Astrocyte of the cerebellum (primary cell): ENCODE results near the gene KCTD13.

ENCODE experiments used
- DNase-seq: peaks from one replicate; pipeline ENCODE4 v3.0.0-alpha.2; 2011; ENCODE audit warnings: low read depth
- H3K4me3 ChIP-seq: 2 replicates; pipeline ENCODE4 v1.5.1; 2011; ENCODE audit warnings: mild to moderate bottlenecking, low read depth, low read length, moderate library complexity
- in situ Hi-C: cut with HindIII; loops from 2 replicates; pipeline ENCODE4 v1.10.0; 2017; ENCODE audit warnings: low sequenced_read_pairs
- TF ChIP-seq, protein P1 (sequence below): IDR thresholded peaks from 2 replicates; pipeline ENCODE4 v1.5.1; 2012; ENCODE audit warnings: low read length, low read depth, moderate library complexity, mild to moderate bottlenecking; ENCODE audit errors: missing control alignments

The KCTD13 gene

GRCh38 chr16:29862884-29863668 is 63.0 kb downstream of the KCTD13 start, which contains the start of gene CDIPT:
Gene CDIPT, minus strand, starts transcription at chr16:29863226. Its CDS starts 369 bp downstream, at chr16:29862857.
- TF ChIP-seq, protein P1, sequence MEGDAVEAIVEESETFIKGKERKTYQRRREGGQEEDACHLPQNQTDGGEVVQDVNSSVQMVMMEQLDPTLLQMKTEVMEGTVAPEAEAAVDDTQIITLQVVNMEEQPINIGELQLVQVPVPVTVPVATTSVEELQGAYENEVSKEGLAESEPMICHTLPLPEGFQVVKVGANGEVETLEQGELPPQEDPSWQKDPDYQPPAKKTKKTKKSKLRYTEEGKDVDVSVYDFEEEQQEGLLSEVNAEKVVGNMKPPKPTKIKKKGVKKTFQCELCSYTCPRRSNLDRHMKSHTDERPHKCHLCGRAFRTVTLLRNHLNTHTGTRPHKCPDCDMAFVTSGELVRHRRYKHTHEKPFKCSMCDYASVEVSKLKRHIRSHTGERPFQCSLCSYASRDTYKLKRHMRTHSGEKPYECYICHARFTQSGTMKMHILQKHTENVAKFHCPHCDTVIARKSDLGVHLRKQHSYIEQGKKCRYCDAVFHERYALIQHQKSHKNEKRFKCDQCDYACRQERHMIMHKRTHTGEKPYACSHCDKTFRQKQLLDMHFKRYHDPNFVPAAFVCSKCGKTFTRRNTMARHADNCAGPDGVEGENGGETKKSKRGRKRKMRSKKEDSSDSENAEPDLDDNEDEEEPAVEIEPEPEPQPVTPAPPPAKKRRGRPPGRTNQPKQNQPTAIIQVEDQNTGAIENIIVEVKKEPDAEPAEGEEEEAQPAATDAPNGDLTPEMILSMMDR, result peak; percentile 76
- peak within 1 kb of the TSS; percentile 86 for H3K4me3 ChIP-seq
- DNase-seq, result peak; percentile 96
- in situ Hi-C loops, result loop anchor here (5.0 kb wide), 1 partner anchor 79 kb away; no protein-coding TSS in a partner anchor

- peak overlapping the region; percentile 86 for H3K4me3 ChIP-seq
- TF ChIP-seq, protein P1, result peak; percentile 43
- DNase-seq, result no peak
- in situ Hi-C loops, result loop anchor here (5.0 kb wide), 1 partner anchor 80 kb away; no protein-coding TSS in a partner anchor
These were observed 63.6 kb downstream of the KCTD13 start for GRCh38 chr16:29862383-29862883.

GRCh38 chr16:29860218-29860617 is 65.8 kb downstream of the KCTD13 start:
- DNase-seq, result no peak
- in situ Hi-C loops, result loop anchor here (5.0 kb wide), 1 partner anchor 82 kb away; no protein-coding TSS in a partner anchor
- no peak overlapping the region for H3K4me3 ChIP-seq
- TF ChIP-seq, protein P1, result no peak

GRCh38 chr16:29858974-29859373 is 67.1 kb downstream of the KCTD13 start:
- H3K4me3 ChIP-seq, result no peak overlapping the region
- DNase-seq, result no peak
- TF ChIP-seq, protein P1, result no peak
- in situ Hi-C loops, result no loop called here

- in situ Hi-C loops, result no loop called here
- no peak for DNase-seq
- H3K4me3 ChIP-seq, result no peak overlapping the region
- TF ChIP-seq, protein P1, result no peak
These were observed 67.7 kb downstream of the KCTD13 start for GRCh38 chr16:29858149-29858849.

DNA sequence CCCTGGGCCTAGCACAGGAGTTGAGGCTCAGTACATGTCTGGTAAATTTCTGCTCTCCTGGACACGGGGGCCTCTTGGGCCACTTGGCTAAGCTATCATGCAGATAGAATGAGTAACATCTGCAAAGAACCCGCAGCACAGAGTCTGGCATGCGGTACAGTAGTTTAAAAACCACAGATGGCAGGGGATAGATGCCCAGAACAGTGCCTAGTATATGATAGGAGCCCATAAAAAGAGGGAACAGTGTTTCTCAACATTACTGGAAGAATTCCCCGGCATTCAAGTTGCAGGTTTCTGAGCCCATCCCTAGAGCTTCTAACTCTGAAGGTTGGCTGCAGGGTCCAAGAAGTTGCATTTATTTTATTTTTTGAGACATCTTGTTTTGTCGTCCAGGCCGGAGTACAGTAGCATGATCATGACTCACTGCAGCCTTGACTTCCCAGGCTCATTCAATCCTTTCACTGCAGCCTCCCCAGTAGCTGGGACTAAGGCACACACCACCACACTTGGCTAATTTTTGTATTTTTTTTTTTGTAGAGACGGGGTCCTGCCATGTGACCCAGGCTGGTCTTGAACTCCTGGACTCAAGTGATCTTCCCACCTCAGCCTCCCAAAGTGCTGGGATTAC is 68.8 kb downstream of the KCTD13 start:
- in situ Hi-C loops, result no loop called here
- TF ChIP-seq, protein P1, result no peak
- no peak for DNase-seq
- H3K4me3 ChIP-seq, result no peak overlapping the region
